ENCODE results near the gene UNC13A. TPM values are rescaled to one million over a fixed set of nuclear protein-coding genes. Genes with fewer than 3 reads are reported as not detected.

The UNC13A gene
- total and polyA plus RNA-seq, 12 donors: 0.57 to 9.7 (median 1.8) TPM

GRCh38 chr19:17680230-17680722 is 7.9 kb downstream of the UNC13A start:
- Histone ChIP-seq H3K9me3 (replicated peaks in 1 of 3) (no peaks in the 10 kb centered on the region), H3K4me3 (peak overlapping the region in 1 of 4 donors; percentile 44), H3K27ac (peak overlapping the region in 2 of 5 donors; percentile 57 to 79), H3K27me3 (no peaks in the 10 kb centered on the region), H3K4me1 (replicated peaks in 1 of 2) (peaks cover 5 to 7% of the 10 kb centered on the region in 2 donors), H3K36me3 (replicated peaks in 1 of 2) (no peaks in the 10 kb centered on the region)
- WGBS, 4 donors: 0 to 3% (median 2%) methylated on average over 18 to 38 of the region's 38 CpGs
- peak; percentile 75 to 93 (median 84) for DNase-seq
- intact Hi-C loops (cut with DNase I): no loop called here
- TF ChIP-seq CTCF (IDR thresholded peaks at IDR 0.05): no peak

- H3K9me3 ChIP-seq (replicated peaks in 1 of 3): no peaks in the 10 kb centered on the region
- intact Hi-C loops (cut with DNase I): no loop called here
- peak overlapping the region in 1 of 4 donors; percentile 44 for H3K4me3 ChIP-seq
- no peaks in the 10 kb centered on the region for H3K36me3 ChIP-seq (replicated peaks in 1 of 2)
- H3K27me3 ChIP-seq: no peaks in the 10 kb centered on the region
- peak overlapping the region in 3 of 5 donors; percentile 37 to 79 (median 57) for H3K27ac ChIP-seq
- TF ChIP-seq CTCF (IDR thresholded peaks at IDR 0.05) (no peak), POLR2A (IDR thresholded peaks at IDR 0.05) (no peak)
- peaks cover 5 to 7% of the 10 kb centered on the region in 2 donors for H3K4me1 ChIP-seq (replicated peaks in 1 of 2)
- 3 to 14% (median 9%) methylated on average over 8 to 14 of the region's 14 CpGs for WGBS, 4 donors
- no peak for DNase-seq
Measured at GRCh38 chr19:17679526-17680229, 8.5 kb downstream of the UNC13A start.

- TF ChIP-seq CTCF (IDR thresholded peaks at IDR 0.05) (no peak), POLR2A (IDR thresholded peaks at IDR 0.05) (no peak)
- no peak for DNase-seq
- no peak overlapping the region for H3K4me3 ChIP-seq
- H3K27me3 ChIP-seq: no peaks in the 10 kb centered on the region
- WGBS, 4 donors: 70 to 82% (median 75%) methylated on average over 4 of the region's 4 CpGs
- intact Hi-C loops (cut with DNase I): no loop called here
- no peaks in the 10 kb centered on the region for H3K36me3 ChIP-seq (replicated peaks in 1 of 2)
- peak overlapping the region in 1 of 5 donors; percentile 5 for H3K27ac ChIP-seq
- peaks cover 5 to 7% of the 10 kb centered on the region in 2 donors for H3K4me1 ChIP-seq (replicated peaks in 1 of 2)
- H3K9me3 ChIP-seq (replicated peaks in 1 of 3): no peaks in the 10 kb centered on the region
Measured at GRCh38 chr19:17678836-17679235, 9.3 kb downstream of the UNC13A start.

GRCh38 chr19:17677002-17677401 is 11.2 kb downstream of the UNC13A start:
- no peak for DNase-seq
- peak in 2 of 6 experiments; percentile 13 for TF ChIP-seq CTCF (IDR thresholded peaks at IDR 0.05)
- no peak for TF ChIP-seq POLR2A (IDR thresholded peaks at IDR 0.05)
- intact Hi-C loops (cut with DNase I): no loop called here
- no peaks in the 10 kb centered on the region for H3K36me3 ChIP-seq (replicated peaks in 1 of 2)
- no peaks in the 10 kb centered on the region for H3K9me3 ChIP-seq (replicated peaks in 1 of 3)
- WGBS, 4 donors: 67 to 74% (median 68%) methylated on average over 2 of the region's 2 CpGs
- no peaks in the 10 kb centered on the region for H3K27me3 ChIP-seq
- H3K4me3 ChIP-seq: no peak overlapping the region
- H3K4me1 ChIP-seq (replicated peaks in 1 of 2): peaks cover 5 to 7% of the 10 kb centered on the region in 2 donors
- H3K27ac ChIP-seq: no peak overlapping the region

All from adrenal gland (tissue), 12 donors.